DMS79 treated with DMSO at 0.1 percent for 48 hours (cell line): Measurements from ENCODE around the gene LSP1.

Source experiments
- DNase-seq: peaks from one replicate; lab custom pipeline; 2025; lab: John Stamatoyannopoulos, UW

Gene LSP1

GRCh38 chr11:1917523-1918435 lies 64.9 kb downstream of the LSP1 start:
- no peak for DNase-seq

GRCh38 chr11:1918436-1919315 lies 65.8 kb downstream of the LSP1 start:
- no peak for DNase-seq

GRCh38 chr11:1919391-1920127 lies 66.7 kb downstream of the LSP1 start, which contains the start of gene TNNT3:
TNNT3 (plus strand) TSS chr11:1919703; CDS start chr11:1922875, 3,172 bp downstream.
- no peak for DNase-seq

GRCh38 chr11:1920128-1920908 lies 67.4 kb downstream of the LSP1 start:
- no peak for DNase-seq

- DNase-seq = no peak
Observed at GRCh38 chr11:1920909-1921573, 68.2 kb downstream of the LSP1 start.

- no peak for DNase-seq
Observed at GRCh38 chr11:1921574-1922141, 68.8 kb downstream of the LSP1 start.

- no peak for DNase-seq
Observed at GRCh38 chr11:1922481-1923081, 69.7 kb downstream of the LSP1 start.

GRCh38 chr11:1923201-1923956 lies 70.5 kb downstream of the LSP1 start:
- DNase-seq = no peak

GRCh38 chr11:1924181-1924580 lies 71.3 kb downstream of the LSP1 start:
- no peak for DNase-seq

- no peak for DNase-seq
Observed at GRCh38 chr11:1924646-1925372, 71.9 kb downstream of the LSP1 start.

- no peak for DNase-seq
Observed at GRCh38 chr11:1925373-1926155, 72.7 kb downstream of the LSP1 start.

- DNase-seq = no peak
Observed at GRCh38 chr11:1926156-1927025, 73.5 kb downstream of the LSP1 start.

- DNase-seq = no peak
Observed at GRCh38 chr11:1927026-1927847, 74.4 kb downstream of the LSP1 start.

GRCh38 chr11:1927848-1928469 lies 75.1 kb downstream of the LSP1 start:
- no peak for DNase-seq

GRCh38 chr11:1928470-1928890 lies 75.6 kb downstream of the LSP1 start:
- no peak for DNase-seq
